Stimulated activated CD4-positive, alpha-beta T cell treated with anti-CD3 and anti-CD28 coated beads, TNF-alpha, amount 100 ng/mL, for 4 hours (primary cell): Measurements from ENCODE around the gene SUPT5H.
"Not testable (repeated sequence)": the region's sequence is repeated elsewhere in the genome, so short reads cannot be mapped to it uniquely, and the experiment has no call there.

Experiments used
- DNase-seq, 3 experiments: peaks; one replicate each; pipeline ENCODE4 v3.0.0-alpha.2; 2020; ENCODE audit warnings: low read depth in 3 of 3

SUPT5H gene

GRCh38 chr19:39425744-39426143, 19.6 kb upstream of the SUPT5H start:
- no peak for DNase-seq

- no peak for DNase-seq
Measured at GRCh38 chr19:39426170-39426569, 19.2 kb upstream of the SUPT5H start.

- DNase-seq = no peak
Measured at GRCh38 chr19:39427707-39428106, 17.7 kb upstream of the SUPT5H start.

GRCh38 chr19:39428283-39429112, 16.9 kb upstream of the SUPT5H start:
- DNase-seq = no peak

- no peak for DNase-seq
Measured at GRCh38 chr19:39430675-39431593, 14.4 kb upstream of the SUPT5H start.

GRCh38 chr19:39432677-39433025, 12.7 kb upstream of the SUPT5H start:
- DNase-seq = no peak

- no peak for DNase-seq
Measured at GRCh38 chr19:39433480-39434079, 11.8 kb upstream of the SUPT5H start.

GRCh38 chr19:39434123-39435076, 11.0 kb upstream of the SUPT5H start:
- DNase-seq = no peak

GRCh38 chr19:39435499-39436349, 9.7 kb upstream of the SUPT5H start, which contains the start of gene RPS16:
RPS16 (minus strand) TSS chr19:39435949; CDS start chr19:39435895, 54 bp downstream.
- peak; percentile 99 for DNase-seq

GRCh38 chr19:39436350-39436716, 9.0 kb upstream of the SUPT5H start:
- DNase-seq = no peak

- no peak for DNase-seq
Measured at GRCh38 chr19:39438270-39438934, 7.0 kb upstream of the SUPT5H start.

- no peak for DNase-seq
Measured at GRCh38 chr19:39444598-39445195, 685 bp upstream of the SUPT5H start.

GRCh38 chr19:39446365-39447084, 1.1 kb downstream of the SUPT5H start:
- DNase-seq = no peak

GRCh38 chr19:39448271-39448670, 2.9 kb downstream of the SUPT5H start:
- DNase-seq = no peak

GRCh38 chr19:39449116-39449797, 3.9 kb downstream of the SUPT5H start:
- DNase-seq = no peak

- DNase-seq = not testable (repeated sequence)
Measured at GRCh38 chr19:39451257-39451656, 5.9 kb downstream of the SUPT5H start.

- DNase-seq = no peak
Measured at GRCh38 chr19:39463403-39463802, 18.0 kb downstream of the SUPT5H start.
